GM19193 (cell line): ENCODE measurements around the gene MPLKIP.

ENCODE experiments used
- POLR2A ChIP-seq: IDR thresholded peaks from 4 replicates; pipeline ENCODE4 v1.6.1; 2011; ENCODE audit not compliant: insufficient read depth, insufficient read length; ENCODE audit errors: extremely low read depth

MPLKIP gene

DNA sequence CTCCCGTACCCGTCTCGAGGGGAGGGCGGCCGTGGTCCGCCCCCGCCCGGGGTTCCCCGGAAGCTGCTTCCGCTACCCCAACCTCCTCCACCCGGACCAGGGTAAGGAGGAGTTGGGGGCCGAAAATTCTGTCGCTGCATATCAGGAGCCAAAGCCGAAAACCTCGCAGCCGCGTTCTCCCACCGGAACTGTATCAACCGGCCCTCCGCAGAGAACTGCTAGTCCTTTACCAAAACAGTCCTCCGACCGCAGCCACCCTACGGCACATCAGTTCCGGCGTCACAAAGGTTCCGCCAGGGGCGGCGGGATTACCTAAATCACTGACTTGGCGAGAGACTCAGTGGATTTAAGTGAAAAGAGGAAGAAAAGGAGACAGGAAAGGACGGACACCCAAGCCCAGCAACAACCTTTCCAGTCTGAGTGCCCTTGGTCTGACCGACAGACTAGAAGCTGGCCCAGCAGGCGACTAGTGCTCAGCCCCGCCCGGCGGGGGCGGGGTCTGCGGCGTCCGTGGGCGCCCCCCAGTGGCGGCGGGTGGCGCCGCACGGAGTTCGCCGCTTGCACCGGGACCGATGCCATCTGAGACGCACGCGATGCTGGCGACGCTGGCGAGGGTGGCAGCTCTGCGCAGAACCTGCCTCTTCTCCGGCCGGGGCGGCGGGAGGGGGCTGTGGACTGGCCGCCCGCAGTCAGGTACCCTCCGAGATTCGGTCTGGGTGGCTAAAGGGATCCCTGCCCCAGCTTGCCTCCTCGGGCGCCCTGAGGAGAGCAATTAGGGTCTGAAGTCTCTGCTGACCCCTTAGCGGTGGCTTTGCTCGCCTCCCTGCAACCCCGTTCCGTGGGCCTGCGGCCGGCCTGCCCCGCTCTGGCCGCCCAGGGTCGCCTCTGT, at the start of gene MPLKIP, which contains the start of gene SUGCT:
Gene MPLKIP (minus strand): TSS at position 195 of the 889 bp plus-strand sequence. CDS start 55 bp downstream, at position 140.
Gene SUGCT (plus strand): TSS at position 578 of the 889 bp plus-strand sequence.
- peak; percentile 80 for TF ChIP-seq POLR2A

DNA sequence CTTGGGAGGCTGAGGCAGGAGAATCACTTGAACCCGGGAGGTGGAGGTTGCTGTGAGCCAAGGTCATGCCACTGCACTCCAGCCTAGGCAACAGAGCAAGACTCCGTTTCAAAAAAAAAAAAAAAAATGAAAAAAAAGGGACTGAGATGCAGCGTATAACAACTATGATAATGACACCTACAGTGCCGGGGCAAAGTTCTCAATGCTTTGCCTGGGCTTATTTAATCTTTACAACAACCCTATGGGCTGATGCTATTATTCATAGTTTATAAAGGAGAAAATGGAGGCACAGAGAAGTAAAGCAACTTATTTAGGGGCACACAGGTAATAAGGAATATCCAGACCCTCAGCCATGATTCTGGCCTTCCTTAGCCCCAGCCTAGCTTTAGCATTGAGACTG, 48.0 kb upstream of the MPLKIP start:
- TF ChIP-seq POLR2A: no peak

DNA sequence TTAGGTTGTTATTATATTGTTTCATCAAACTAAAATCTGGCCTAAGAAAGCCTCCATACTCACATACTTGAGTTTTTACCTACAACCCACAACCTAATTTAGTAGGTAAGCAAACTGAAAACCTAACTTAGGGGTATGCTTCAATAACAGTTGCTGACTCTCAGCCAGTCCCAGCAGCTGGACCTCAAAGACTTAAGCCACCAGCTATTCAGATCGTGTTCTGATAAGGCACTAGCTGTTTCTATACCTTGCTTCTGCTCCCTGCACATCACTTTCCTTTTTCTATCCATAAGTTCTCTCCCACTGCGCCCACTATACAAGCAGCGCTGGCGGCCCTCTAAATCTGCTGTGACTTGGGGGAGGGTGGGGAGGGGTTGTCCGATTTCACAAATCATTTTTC, 42.6 kb upstream of the MPLKIP start:
- no peak for TF ChIP-seq POLR2A

DNA sequence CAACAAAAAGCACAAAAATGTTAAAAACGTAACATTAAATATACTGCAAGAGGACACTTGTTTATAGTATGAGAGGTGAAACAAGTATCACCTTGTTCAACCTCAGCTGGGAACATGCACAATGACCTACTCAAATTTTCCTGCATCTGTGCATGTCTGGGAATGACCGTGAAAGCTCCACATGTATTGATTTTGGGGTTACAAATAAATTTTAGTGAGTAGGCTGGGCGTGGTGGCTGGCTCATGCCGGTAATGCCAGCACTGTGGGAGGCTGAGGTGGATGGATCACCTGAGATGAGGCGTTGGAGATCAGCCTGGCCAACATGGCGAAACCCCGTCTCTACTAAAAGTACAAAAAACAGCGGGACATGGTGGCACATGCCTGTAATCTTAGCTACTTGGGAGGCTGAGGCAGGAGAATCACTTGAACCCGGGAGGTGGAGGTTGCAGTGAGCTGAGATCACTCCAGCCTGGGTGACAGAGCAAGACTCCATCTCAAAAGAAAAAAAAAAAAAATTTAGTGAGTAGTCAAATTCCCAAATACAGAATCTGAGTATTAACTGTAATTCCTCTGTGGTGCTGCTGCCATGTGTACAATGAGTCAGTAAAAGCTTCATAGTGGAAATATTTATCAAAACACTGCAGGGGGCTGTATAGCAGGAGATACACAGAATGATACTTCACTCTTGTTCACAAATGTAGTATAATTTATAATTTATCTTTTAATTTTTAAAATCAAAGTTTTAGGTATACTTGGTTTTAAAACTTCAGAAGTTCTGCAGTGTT, 41.5 kb upstream of the MPLKIP start:
- TF ChIP-seq POLR2A: no peak

DNA sequence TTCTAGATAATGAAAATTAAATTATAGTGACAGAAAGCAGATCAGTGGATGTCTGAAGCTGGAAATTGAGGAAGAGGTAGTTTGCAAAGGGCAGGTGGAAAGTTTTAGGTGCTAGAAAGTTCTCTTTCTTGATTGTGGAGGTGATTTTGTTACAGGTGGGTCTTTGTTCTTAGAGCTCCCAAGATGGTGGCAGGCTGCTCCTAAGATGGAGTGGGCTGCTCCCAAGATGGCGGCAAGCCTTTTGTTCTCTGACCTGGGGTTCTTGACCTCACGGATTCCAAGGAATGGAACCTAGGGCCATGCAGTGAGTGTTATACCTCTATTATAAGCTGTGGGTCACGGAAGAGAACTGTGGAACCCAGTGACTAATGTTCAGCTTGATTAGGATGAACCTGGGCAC, 32.9 kb upstream of the MPLKIP start:
- TF ChIP-seq POLR2A: no peak

DNA sequence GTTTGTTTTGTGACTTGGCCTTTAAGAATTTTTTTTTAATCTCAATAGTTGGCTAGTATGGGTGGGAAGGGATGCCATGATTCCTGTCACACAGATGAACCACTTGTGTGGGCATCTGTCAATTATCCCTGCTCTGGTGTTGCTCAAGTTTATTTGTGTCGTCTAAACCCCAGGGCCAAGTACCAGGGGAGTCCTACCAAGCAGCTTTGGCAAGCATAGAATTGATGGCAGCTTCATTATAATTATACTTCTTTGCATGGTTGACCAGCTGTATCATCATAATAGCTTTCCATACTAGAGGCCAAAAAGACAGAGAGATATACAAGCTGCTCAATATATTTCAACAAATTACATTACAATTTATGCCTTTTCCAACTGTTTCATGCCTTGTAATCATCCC, 30.8 kb upstream of the MPLKIP start:
- no peak for TF ChIP-seq POLR2A

DNA sequence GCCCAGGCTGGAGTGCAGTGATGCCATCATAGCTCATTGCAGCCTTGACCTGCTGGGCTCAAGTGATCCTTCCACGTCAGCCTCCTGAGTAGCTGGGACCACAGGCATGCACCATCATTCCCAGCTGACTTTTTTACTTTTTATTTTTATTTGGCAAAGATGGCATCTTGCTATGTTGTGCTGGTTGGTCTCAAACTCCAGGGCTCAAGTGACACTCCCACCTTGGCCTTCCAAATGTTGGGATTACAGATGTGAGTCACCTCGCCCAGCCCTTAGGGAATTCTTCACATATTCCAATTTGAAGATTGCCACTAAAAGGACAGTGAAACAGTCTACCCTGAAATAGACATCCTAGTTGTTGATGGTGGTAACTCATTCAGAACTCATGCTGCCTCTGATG, 28.1 kb upstream of the MPLKIP start:
- TF ChIP-seq POLR2A: no peak

DNA sequence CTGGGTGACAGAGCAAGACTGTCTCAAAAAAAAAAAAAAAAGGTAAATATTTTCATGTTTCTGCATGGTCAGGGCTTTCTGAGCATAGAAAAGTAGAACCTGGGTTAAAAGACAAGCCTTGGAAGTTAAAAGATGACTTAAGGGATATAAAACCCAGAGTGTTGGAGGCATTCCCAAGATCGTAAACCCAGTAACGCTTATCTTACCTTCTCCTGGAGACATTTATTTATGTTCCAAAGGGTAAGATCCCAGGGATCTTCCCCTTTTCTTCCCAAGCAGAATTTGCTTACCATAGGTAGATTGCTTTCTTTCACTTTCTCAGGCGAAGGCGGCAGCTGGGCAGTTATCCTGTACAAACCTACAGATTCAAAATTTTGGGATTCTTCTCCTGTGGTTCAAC, 22.6 kb upstream of the MPLKIP start:
- TF ChIP-seq POLR2A: no peak

DNA sequence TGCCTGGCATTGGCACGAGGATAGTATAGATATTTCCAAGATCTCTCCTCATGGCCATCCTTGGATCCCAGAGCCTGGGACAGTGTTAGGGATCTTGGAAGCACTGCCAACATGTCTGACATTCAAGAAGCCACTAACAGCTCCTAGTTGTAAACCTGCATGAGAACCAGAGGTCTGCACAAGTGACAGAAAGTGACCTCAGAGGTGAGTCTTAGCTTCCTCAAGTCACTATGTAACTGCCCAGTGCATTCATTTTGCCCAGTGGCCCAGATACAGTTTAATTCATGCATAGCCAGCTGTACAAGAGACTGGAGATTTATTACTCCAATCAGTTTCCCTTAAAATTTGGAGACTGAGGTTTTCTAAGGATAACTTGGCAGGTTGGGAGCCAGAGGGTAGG, 17.1 kb upstream of the MPLKIP start:
- no peak for TF ChIP-seq POLR2A

DNA sequence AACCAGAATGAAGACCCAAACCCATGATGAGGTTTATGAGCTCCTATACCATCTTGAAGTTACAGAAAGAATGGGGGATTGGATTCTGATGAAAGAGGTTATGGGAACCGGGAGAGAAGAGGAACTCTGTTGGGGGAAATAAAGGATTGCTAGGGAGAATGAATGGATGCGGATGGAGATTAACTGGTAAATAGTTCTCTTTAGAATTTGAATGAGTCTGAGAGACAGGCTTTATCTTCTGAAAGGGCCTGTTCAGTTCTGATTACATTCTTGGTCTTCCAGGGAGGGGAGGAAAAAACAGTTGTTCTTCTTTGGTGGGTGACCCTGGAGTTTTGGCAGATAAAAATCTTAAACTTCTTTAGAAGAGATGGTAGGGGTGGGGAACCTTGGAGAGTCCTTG, 14.2 kb upstream of the MPLKIP start:
- no peak for TF ChIP-seq POLR2A

DNA sequence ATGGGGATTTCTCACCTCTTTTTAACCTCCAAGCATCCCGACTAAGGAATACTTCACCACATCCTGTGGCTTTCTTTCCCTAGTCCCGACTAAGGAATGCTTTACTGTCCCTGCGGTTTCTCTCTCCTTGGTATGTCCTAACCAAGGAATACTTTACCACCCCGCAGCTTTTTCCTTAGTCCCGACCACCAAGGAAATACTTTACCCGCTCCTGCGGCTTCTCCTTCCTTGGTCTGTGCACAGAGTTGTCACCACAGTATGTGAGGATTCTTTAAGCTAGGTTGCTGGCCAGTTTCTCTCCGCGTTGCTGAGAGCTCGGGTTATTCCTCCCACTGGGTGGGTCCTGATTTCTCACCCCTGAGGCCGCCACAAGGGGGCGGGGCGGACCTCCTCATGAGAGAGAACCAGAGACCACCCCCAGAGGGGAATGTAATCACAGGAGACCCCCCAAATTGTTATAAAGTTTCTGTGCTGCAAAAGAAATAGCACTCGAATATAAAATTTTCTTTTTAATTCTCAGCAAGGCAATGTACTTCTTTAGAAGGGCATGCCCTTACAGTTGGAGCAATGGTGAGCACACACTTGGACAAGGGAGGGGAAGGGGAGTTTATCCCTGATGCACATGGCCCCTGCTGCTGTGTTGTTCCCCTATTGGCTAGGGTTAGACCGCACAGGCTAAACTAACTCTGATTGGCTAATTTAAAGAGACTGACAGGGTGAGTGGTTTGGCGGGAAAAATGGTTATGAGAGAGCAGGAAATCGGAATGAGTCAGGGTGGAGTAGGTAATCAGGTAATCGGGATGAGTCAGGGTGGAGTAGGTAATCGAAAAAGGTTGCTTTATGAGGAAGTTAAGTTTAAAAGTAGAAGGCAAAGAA, 13.2 kb upstream of the MPLKIP start:
- no peak for TF ChIP-seq POLR2A

DNA sequence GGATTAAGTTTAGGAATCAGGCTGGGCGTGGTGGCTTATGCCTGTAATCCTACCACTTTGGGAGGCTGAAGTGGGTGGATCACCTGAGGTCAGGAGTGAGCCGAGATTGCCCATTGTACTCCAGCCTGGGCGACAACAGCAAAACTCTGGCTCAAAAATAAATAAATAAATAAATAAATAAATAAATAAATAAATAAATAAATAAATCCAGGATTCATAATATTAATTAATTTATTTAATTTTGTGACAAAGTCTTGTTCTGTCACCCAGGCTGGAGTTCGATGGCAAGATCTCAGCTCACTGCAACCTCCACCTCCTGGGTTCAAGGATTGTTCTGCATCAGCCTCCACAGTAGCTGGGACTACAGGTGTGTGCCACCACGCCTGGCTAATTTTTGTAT, 4.6 kb upstream of the MPLKIP start:
- TF ChIP-seq POLR2A: no peak

DNA sequence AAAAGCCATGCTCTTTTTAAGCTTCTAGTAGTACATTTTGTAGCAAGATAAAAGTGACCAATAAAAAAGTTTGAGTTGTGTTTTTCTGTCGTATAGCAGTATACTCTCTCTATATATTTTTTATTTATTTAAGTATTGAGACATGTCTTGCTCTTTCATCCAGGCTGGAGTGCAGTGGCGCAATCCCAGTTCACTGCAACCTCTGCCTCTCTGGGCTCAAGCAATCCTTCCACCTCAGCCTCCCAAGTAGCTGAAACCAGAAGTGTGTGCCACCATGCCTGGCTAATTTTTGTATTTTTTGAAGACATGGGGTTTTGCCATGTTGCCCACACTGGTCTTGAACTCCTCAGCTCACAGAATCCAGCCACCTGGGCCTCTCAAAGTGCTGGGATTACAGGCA, 3.1 kb upstream of the MPLKIP start:
- TF ChIP-seq POLR2A: no peak

DNA sequence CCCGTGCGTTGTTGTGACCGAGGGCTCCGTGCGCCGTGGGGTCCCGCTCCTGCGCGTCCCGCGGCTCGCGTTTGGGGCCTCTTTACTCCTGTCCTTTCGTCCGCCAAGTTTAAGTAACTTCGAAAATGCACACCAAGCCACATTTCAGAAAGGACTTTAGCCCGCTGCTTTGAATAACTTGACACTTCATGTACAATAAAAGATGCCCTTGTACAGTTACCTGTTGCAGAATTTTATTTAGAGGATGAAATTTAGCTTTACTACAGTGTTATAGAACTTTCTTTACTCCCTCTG, 842 bp upstream of the MPLKIP start:
- TF ChIP-seq POLR2A: no peak
